SU-DHL-6 (cell line): Measurements from ENCODE around the gene NUP153.

ENCODE experiments used
- H2AFZ ChIP-seq: fragments of 200-600 bp; sonication (generic); 2 replicates; pipeline ENCODE4 v1.6.1; 2014; ENCODE audit warnings: low read depth, mild to moderate bottlenecking, moderate library complexity, mixed read lengths, antibody characterized with exemption, low read length; ENCODE audit not compliant: severe bottlenecking
- H3F3A ChIP-seq: fragments of 200-600 bp; shearing (Covaris generic); 2 replicates; pipeline ENCODE4 v1.6.0; 2016; ENCODE audit warnings: antibody characterized with exemption, mild to moderate bottlenecking; ENCODE audit not compliant: insufficient read depth
- H3K27ac ChIP-seq: fragments of 200-600 bp; sonication (generic); 2 replicates; pipeline ENCODE4 v1.5.1; 2016; ENCODE audit warnings: low read depth, mild to moderate bottlenecking, low read length, moderate library complexity, mixed read lengths
- H3K27me3 ChIP-seq: fragments of 200-600 bp; sonication (generic), shearing (Covaris generic); 2 replicates; pipeline ENCODE4 v1.6.0; 2014; ENCODE audit warnings: mild to moderate bottlenecking, low read length
- H3K36me3 ChIP-seq: fragments of 200-600 bp; sonication (generic); 2 replicates; pipeline ENCODE4 v1.6.1; 2014; ENCODE audit warnings: mild to moderate bottlenecking, low read length, mixed read lengths
- H3K4me2 ChIP-seq: fragments of 300-600, 200-600 bp; shearing (Covaris generic), sonication (generic); 2 replicates; pipeline ENCODE4 v1.6.0; 2014; ENCODE audit warnings: low read length, low read depth, mild to moderate bottlenecking; ENCODE audit not compliant: poor library complexity, severe bottlenecking
- H3K4me3 ChIP-seq: fragments of 200-600 bp; sonication (generic); 2 replicates; pipeline ENCODE4 v1.5.1; 2014; ENCODE audit warnings: antibody characterized with exemption, low read length, mild to moderate bottlenecking, mixed read lengths; ENCODE audit not compliant: insufficient read depth, poor library complexity, severe bottlenecking
- H3K79me2 ChIP-seq: fragments of 200-600 bp; sonication (generic); 2 replicates; pipeline ENCODE4 v1.6.1; 2014; ENCODE audit warnings: mild to moderate bottlenecking, low read length, moderate library complexity; ENCODE audit not compliant: insufficient read depth
- H3K9ac ChIP-seq: fragments of 200-600 bp; sonication (generic); 2 replicates; pipeline ENCODE4 v1.7.0; 2014; ENCODE audit warnings: mild to moderate bottlenecking, low read length
- H3K9me2 ChIP-seq: fragments of 200-600 bp; sonication (generic); replicated peaks from 2 replicates; pipeline ENCODE4 v1.6.1; 2014; ENCODE audit warnings: low read length; ENCODE audit not compliant: insufficient read depth
- H3K9me3 ChIP-seq: fragments of 200-600 bp; sonication (generic); 2 replicates; pipeline ENCODE4 v1.6.1; 2014; ENCODE audit warnings: low read length, mixed read lengths; ENCODE audit not compliant: insufficient read depth
- H4K20me1 ChIP-seq: fragments of 200-600 bp; sonication (generic); 2 replicates; pipeline ENCODE4 v1.6.1; 2014; ENCODE audit warnings: low read depth, mild to moderate bottlenecking, antibody characterized with exemption, low read length, moderate library complexity, mixed read lengths
- EZH2phosphoT487 ChIP-seq: fragments of 200-600 bp; sonication (generic), shearing (Covaris generic); conservative IDR thresholded peaks from 2 replicates; pipeline ENCODE4 v1.6.1; 2018; ENCODE audit warnings: mild to moderate bottlenecking, antibody characterized with exemption, low read length, moderate library complexity, mixed read lengths
- TF ChIP-seq, protein P1 (sequence below): fragments of 200-600 bp; sonication (generic); IDR thresholded peaks from one replicate; pipeline ENCODE4 v1.5.1; 2017; ENCODE audit warnings: antibody characterized with exemption, mild to moderate bottlenecking, low read length, moderate library complexity; ENCODE audit not compliant: insufficient read depth, poor library complexity, severe bottlenecking

Gene NUP153

GRCh38 chr6:17744019-17744756 is 37.5 kb upstream of the NUP153 start:
- H2AFZ ChIP-seq = no peak overlapping the region

GRCh38 chr6:17741507-17741906 is 34.8 kb upstream of the NUP153 start:
- H3K9me3 ChIP-seq = peaks cover 10% of the 10 kb centered on the region; the same call in 1 of the 2 replicates
- TF ChIP-seq, protein P1, sequence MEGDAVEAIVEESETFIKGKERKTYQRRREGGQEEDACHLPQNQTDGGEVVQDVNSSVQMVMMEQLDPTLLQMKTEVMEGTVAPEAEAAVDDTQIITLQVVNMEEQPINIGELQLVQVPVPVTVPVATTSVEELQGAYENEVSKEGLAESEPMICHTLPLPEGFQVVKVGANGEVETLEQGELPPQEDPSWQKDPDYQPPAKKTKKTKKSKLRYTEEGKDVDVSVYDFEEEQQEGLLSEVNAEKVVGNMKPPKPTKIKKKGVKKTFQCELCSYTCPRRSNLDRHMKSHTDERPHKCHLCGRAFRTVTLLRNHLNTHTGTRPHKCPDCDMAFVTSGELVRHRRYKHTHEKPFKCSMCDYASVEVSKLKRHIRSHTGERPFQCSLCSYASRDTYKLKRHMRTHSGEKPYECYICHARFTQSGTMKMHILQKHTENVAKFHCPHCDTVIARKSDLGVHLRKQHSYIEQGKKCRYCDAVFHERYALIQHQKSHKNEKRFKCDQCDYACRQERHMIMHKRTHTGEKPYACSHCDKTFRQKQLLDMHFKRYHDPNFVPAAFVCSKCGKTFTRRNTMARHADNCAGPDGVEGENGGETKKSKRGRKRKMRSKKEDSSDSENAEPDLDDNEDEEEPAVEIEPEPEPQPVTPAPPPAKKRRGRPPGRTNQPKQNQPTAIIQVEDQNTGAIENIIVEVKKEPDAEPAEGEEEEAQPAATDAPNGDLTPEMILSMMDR = no peak
- TF ChIP-seq EZH2phosphoT487 = no peak
- no peaks in the 10 kb centered on the region for H3K79me2 ChIP-seq
- no peaks in the 10 kb centered on the region for H4K20me1 ChIP-seq
- no peak overlapping the region for H3K4me2 ChIP-seq
- H3F3A ChIP-seq = no peaks in the 10 kb centered on the region
- no peak overlapping the region for H3K4me3 ChIP-seq
- no peaks in the 10 kb centered on the region for H3K9me2 ChIP-seq
- no peak overlapping the region for H3K9ac ChIP-seq
- H2AFZ ChIP-seq = no peak overlapping the region
- H3K27ac ChIP-seq = no peak overlapping the region
- no peaks in the 10 kb centered on the region for H3K27me3 ChIP-seq
- no peaks in the 10 kb centered on the region for H3K36me3 ChIP-seq

More at GRCh38 chr6:17744019-17744756, 37.5 kb upstream of the NUP153 start:
- H3K4me2 ChIP-seq = no peak overlapping the region
- no peaks in the 10 kb centered on the region for H3F3A ChIP-seq
- no peak overlapping the region for H3K27ac ChIP-seq
- H3K36me3 ChIP-seq = no peaks in the 10 kb centered on the region
- TF ChIP-seq, protein P1 = no peak
- no peak for TF ChIP-seq EZH2phosphoT487
- no peaks in the 10 kb centered on the region for H3K9me2 ChIP-seq
- no peaks in the 10 kb centered on the region for H4K20me1 ChIP-seq
- H3K79me2 ChIP-seq = no peaks in the 10 kb centered on the region
- no peaks in the 10 kb centered on the region for H3K9me3 ChIP-seq
- no peak overlapping the region for H3K9ac ChIP-seq
- H3K27me3 ChIP-seq = no peaks in the 10 kb centered on the region
- H3K4me3 ChIP-seq = no peak overlapping the region

GRCh38 chr6:17740559-17741220 is 34.0 kb upstream of the NUP153 start:
- Histone ChIP-seq H2AFZ (no peak overlapping the region), H3K79me2 (no peaks in the 10 kb centered on the region), H3K9ac (no peak overlapping the region), H3K27me3 (no peaks in the 10 kb centered on the region), H3F3A (no peaks in the 10 kb centered on the region), H3K36me3 (no peaks in the 10 kb centered on the region), H3K4me3 (no peak overlapping the region), H3K9me2 (no peaks in the 10 kb centered on the region), H3K9me3 (peaks cover 10% of the 10 kb centered on the region; the same call in 1 of the 2 replicates), H3K4me2 (no peak overlapping the region), H3K27ac (no peak overlapping the region), H4K20me1 (no peaks in the 10 kb centered on the region)
- TF ChIP-seq, protein P1 = no peak
- no peak for TF ChIP-seq EZH2phosphoT487
